Tibial nerve (tissue), 4 donors: Measurements from ENCODE around the gene CARS2. TPM values are rescaled to one million over a fixed set of nuclear protein-coding genes. Genes with fewer than 3 reads are reported as not detected.

Experiments
- DNase-seq, 2 donors: peaks; one replicate each; pipeline ENCODE4 v3.0.0-alpha.2; 2019; ENCODE audit warnings: low spot score in 2 of 2
- H3K27ac ChIP-seq, 4 donors: fragments of 200-600 bp; sonication (generic) in 3 of 4; one replicate each; pipeline ENCODE4 v1.5.1; 2017 to 2019; ENCODE audit warnings: mild to moderate bottlenecking in 1 of 4
- H3K27me3 ChIP-seq, 2 donors: fragments of 200-600 bp; sonication (generic) in 1 of 2; one replicate each; pipeline versions ENCODE4 v1.5.1 to v1.6.0; 2017 to 2019
- H3K36me3 ChIP-seq, 3 donors: fragments of 200-600 bp; sonication (generic); one replicate each; pipeline ENCODE4 v1.5.1; 2018 to 2019
- H3K4me1 ChIP-seq, 4 donors: fragments of 200-600 bp; sonication (generic) in 3 of 4; one replicate each; pipeline ENCODE4 v1.5.1; 2017 to 2019
- H3K4me3 ChIP-seq, 4 donors: fragments of 200-600 bp; sonication (generic) in 3 of 4; one replicate each; pipeline ENCODE4 v1.5.1; 2017 to 2019; ENCODE audit warnings: mild to moderate bottlenecking in 1 of 4, moderate library complexity in 1 of 4
- H3K9me3 ChIP-seq, 4 donors: fragments of 200-600 bp; sonication (generic) in 3 of 4; one replicate each; pipeline ENCODE4 v1.5.1; 2017 to 2019
- EP300 ChIP-seq, 2 donors: sonication (generic); formaldehyde crosslinking; IDR thresholded peaks; one replicate each; pipeline ENCODE4 v1.6.1; 2017; ENCODE audit warnings: antibody characterized with exemption in 2 of 2, mild to moderate bottlenecking in 1 of 2
- POLR2A ChIP-seq, 2 donors: fragments of 450-650 bp; IDR thresholded peaks; one replicate each; pipeline ENCODE4 v1.6.1; 2017; ENCODE audit warnings: antibody characterized with exemption in 2 of 2, mild to moderate bottlenecking in 2 of 2, moderate library complexity in 2 of 2
- WGBS, 2 donors: methylation state at CpG; one replicate each; pipeline ENCODE4 v1.1.5; 2018; 5-methylcytosine and 5-hydroxymethylcytosine counted together
- total RNA-seq, 4 donors: library from RNA; depleted of rRNA; stranded (reverse); fragments of >200 nt; gene quantifications; one replicate each; pipeline ENCODE4 v1.1.0, GENCODE V29; 2016
- TF ChIP-seq, protein P1 (sequence below), 5 experiments: fragments of 200-600 bp in 3 of 5; fragments of 450-650 bp in 2 of 5; sonication (generic) in 3 of 5; IDR thresholded peaks; one replicate each; pipeline ENCODE4 v1.5.1; 2016 to 2019; ENCODE audit warnings: antibody characterized with exemption in 5 of 5, mild to moderate bottlenecking in 3 of 5, moderate library complexity in 2 of 5

Gene CARS2
- total RNA-seq, 4 donors from 2014 or later: 33.7 to 68.4 (median 64.3) TPM

DNA sequence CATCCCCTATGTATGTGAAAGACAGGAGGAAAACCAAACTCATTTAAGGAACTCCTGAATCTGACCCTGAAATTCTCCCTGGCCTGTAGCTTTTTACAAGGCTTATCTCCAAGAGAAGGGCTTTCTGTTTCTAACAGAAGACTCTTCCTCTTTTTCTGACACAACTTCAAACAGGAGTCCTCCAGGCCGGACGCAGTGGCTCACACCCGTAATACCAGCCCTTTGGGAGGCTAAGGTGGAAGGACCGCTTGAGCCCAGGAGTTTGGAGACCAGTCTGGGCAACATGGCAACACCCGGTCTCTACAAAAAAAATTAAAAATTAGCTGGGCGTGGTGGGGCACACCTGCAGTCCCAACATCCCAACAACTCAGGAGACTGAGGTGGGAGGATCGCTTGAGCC is 41.9 kb downstream of the CARS2 start:
- DNase-seq: no peak
- no peak overlapping the region for H3K4me3 ChIP-seq

DNA sequence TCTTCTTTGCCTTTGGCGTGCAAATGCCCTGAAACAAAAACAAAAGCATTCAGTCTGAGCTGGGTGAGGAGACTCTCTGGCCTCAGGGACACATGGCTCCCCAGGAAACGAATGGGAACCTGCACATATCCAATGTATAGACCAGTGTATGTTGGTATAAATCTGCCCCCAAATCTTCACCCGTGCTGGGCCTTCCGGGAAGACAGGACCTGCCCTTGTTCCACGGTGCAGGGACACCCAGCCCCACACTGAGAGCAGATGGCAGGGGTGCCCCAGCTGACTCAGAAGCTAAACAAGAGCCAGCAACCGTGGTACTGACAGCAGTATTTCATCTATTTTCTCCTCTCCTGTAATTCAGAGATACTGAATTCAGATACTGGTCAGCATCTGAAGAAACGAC is 42.4 kb downstream of the CARS2 start:
- WGBS, 2 donors: 81 to 83% methylated on average over 7 of the region's 7 CpGs
- H3K36me3 ChIP-seq: peaks cover 0 to 100% (median 2%) of the 10 kb centered on the region in 3 donors

More for the DNA sequence above, 41.9 kb downstream of the CARS2 start:
- no peak for TF ChIP-seq EP300 (IDR thresholded peaks at IDR 0.05)
- TF ChIP-seq, protein P1, sequence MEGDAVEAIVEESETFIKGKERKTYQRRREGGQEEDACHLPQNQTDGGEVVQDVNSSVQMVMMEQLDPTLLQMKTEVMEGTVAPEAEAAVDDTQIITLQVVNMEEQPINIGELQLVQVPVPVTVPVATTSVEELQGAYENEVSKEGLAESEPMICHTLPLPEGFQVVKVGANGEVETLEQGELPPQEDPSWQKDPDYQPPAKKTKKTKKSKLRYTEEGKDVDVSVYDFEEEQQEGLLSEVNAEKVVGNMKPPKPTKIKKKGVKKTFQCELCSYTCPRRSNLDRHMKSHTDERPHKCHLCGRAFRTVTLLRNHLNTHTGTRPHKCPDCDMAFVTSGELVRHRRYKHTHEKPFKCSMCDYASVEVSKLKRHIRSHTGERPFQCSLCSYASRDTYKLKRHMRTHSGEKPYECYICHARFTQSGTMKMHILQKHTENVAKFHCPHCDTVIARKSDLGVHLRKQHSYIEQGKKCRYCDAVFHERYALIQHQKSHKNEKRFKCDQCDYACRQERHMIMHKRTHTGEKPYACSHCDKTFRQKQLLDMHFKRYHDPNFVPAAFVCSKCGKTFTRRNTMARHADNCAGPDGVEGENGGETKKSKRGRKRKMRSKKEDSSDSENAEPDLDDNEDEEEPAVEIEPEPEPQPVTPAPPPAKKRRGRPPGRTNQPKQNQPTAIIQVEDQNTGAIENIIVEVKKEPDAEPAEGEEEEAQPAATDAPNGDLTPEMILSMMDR (IDR thresholded peaks at IDR 0.05): no peak
- TF ChIP-seq POLR2A (IDR thresholded peaks at IDR 0.05): no peak
- H3K36me3 ChIP-seq: peaks cover 2 to 100% (median 3%) of the 10 kb centered on the region in 3 donors
- H3K9me3 ChIP-seq: peaks cover 0 to 11% (median 0%) of the 10 kb centered on the region in 4 donors
- H3K4me1 ChIP-seq: no peaks in the 10 kb centered on the region
- no peaks in the 10 kb centered on the region for H3K27me3 ChIP-seq
- WGBS, 2 donors: 89 to 93% methylated on average over 7 of the region's 7 CpGs
- H3K27ac ChIP-seq: no peak overlapping the region

DNA sequence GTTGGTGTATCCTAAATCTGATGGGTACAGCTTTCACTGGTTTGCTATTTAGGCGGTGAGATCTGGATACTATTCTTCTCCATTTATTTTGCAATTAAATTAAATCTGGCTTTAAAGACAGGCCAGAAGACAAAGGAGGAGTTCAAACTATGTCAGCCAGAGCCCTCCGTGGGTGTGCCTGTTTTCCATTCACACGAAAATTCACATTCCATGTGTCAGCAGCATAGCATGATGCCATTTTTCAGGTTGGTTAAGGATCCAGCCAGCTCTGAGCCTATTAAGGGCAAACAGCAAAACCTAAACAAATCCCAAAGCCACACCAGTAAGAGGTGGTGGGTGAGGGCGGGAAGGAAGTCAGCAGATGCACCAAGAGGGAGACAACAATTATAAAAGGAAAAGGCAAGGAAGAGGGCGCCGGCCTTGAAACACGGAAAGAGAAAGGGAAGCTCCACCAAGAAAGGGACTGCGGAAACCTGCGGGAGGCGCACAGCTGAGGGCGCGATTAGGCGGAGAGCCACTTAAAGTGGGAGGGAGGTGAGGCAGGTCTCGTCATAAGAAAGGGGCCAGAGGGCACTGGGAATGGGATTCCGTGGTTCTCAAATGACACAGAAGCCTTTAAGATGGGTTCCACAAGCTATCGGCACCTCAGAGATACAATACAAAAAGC is 43.0 kb downstream of the CARS2 start:
- Histone ChIP-seq H3K9me3 (peaks cover 0 to 11% (median 0%) of the 10 kb centered on the region in 4 donors), H3K4me3 (no peak overlapping the region), H3K36me3 (peaks cover 0 to 100% (median 2%) of the 10 kb centered on the region in 3 donors), H3K4me1 (no peaks in the 10 kb centered on the region), H3K27ac (no peak overlapping the region), H3K27me3 (no peaks in the 10 kb centered on the region)
- TF ChIP-seq POLR2A (IDR thresholded peaks at IDR 0.05) (no peak), EP300 (IDR thresholded peaks at IDR 0.05) (no peak)
- TF ChIP-seq, protein P1 (IDR thresholded peaks at IDR 0.05): no peak
- 91 to 95% methylated on average over 16 of the region's 16 CpGs for WGBS, 2 donors
- DNase-seq: no peak

More for the DNA sequence above, 42.4 kb downstream of the CARS2 start:
- H3K27me3 ChIP-seq: no peaks in the 10 kb centered on the region
- no peak overlapping the region for H3K4me3 ChIP-seq
- H3K27ac ChIP-seq: no peak overlapping the region
- H3K9me3 ChIP-seq: peaks cover 0 to 11% (median 0%) of the 10 kb centered on the region in 4 donors
- no peak for TF ChIP-seq POLR2A (IDR thresholded peaks at IDR 0.05)
- TF ChIP-seq, protein P1 (IDR thresholded peaks at IDR 0.05): no peak
- TF ChIP-seq EP300 (IDR thresholded peaks at IDR 0.05): no peak
- no peaks in the 10 kb centered on the region for H3K4me1 ChIP-seq
- no peak for DNase-seq

DNA sequence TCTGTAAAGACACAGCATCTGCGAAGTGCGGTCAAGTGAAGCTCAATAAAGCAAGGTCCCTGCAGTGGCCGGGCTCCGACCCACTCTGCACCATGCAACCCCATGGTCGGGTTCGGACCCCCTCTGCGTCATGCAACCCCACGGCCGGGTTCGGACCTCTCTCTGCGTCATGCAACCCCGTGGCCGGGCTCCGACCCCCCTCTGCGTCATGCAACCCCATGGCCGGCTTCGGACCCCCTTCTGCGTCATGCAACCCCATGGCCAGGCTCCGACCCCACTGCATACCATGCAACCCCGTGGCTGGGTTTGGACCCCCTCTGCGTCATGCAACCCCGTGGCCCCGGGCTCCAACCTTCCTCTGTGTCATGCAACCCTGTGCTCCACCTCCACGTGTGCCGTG is 43.8 kb downstream of the CARS2 start:
- no peak for TF ChIP-seq EP300 (IDR thresholded peaks at IDR 0.05)
- no peak for TF ChIP-seq POLR2A (IDR thresholded peaks at IDR 0.05)
- TF ChIP-seq, protein P1 (IDR thresholded peaks at IDR 0.05): no peak
- no peak overlapping the region for H3K27ac ChIP-seq
- H3K9me3 ChIP-seq: peaks cover 0 to 11% (median 0%) of the 10 kb centered on the region in 4 donors
- no peak for DNase-seq
- peaks cover 0 to 99% (median 2%) of the 10 kb centered on the region in 3 donors for H3K36me3 ChIP-seq
- no peak overlapping the region for H3K4me3 ChIP-seq
- WGBS, 2 donors: 91 to 95% methylated on average over 25 of the region's 25 CpGs
- no peaks in the 10 kb centered on the region for H3K27me3 ChIP-seq
- H3K4me1 ChIP-seq: no peaks in the 10 kb centered on the region

DNA sequence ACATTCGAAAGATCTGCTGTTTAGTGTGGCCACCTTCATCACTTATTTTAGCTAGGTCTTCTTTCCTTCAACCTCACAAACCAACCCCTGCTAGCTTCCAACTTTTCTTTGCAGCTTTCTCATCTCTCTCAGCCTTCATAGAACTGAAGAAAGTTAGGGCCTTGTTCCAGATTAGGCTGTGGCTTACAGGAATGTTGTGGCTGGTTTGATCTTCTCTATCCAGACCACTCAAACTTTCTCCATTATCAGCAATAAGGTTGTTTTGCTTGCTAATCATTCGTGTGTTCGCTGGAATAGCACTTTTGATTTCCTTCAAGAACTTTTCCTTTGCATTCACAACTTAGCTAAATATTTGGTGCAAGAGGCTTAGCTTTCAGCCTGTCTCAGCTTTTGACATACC is 44.7 kb downstream of the CARS2 start:
- Histone ChIP-seq H3K4me3 (no peak overlapping the region), H3K9me3 (peaks cover 0 to 11% (median 0%) of the 10 kb centered on the region in 4 donors), H3K36me3 (peaks cover 0 to 93% (median 2%) of the 10 kb centered on the region in 3 donors), H3K27ac (no peak overlapping the region), H3K4me1 (no peaks in the 10 kb centered on the region), H3K27me3 (no peaks in the 10 kb centered on the region)
- DNase-seq: no peak
- TF ChIP-seq, protein P1 (IDR thresholded peaks at IDR 0.05): no peak
- TF ChIP-seq POLR2A (IDR thresholded peaks at IDR 0.05) (no peak), EP300 (IDR thresholded peaks at IDR 0.05) (no peak)
- WGBS, 2 donors: 95 to 97% methylated on average over 3 of the region's 3 CpGs
